H9 (cell line): ENCODE measurements around the gene ACSS2. TPM values are rescaled to one million over a fixed set of nuclear protein-coding genes. Genes with fewer than 3 reads are reported as not detected.

Source experiments
- DNase-seq: peaks from one replicate; pipeline ENCODE4 v3.0.0-alpha.2; 2017
- H2AFZ ChIP-seq: one replicate; pipeline ENCODE4 v1.6.1; 2013; ENCODE audit warnings: mild to moderate bottlenecking, low read length, control low read depth, moderate library complexity
- H2AK5ac ChIP-seq: 2 replicates; pipeline ENCODE4 v1.6.1; 2013; ENCODE audit warnings: low read length, control low read depth, mixed read lengths; ENCODE audit not compliant: insufficient read length
- H2BK120ac ChIP-seq: one replicate; pipeline ENCODE4 v1.6.1; 2013; ENCODE audit warnings: low read depth, mild to moderate bottlenecking, low read length, control low read depth, inconsistent platforms; ENCODE audit not compliant: poor library complexity, severe bottlenecking
- H2BK12ac ChIP-seq: 2 replicates; pipeline ENCODE4 v1.6.1; 2013; ENCODE audit warnings: low read length, control low read depth, mixed read lengths, low read depth; ENCODE audit not compliant: insufficient read length
- H2BK15ac ChIP-seq: 2 replicates; pipeline ENCODE4 v1.6.1; 2013; ENCODE audit warnings: low read depth, low read length, control low read depth
- H2BK20ac ChIP-seq: one replicate; pipeline ENCODE4 v1.6.1; 2013; ENCODE audit warnings: low read depth, mild to moderate bottlenecking, low read length, control low read depth, inconsistent platforms; ENCODE audit not compliant: poor library complexity, severe bottlenecking
- H2BK5ac ChIP-seq: 2 replicates; pipeline ENCODE4 v1.6.1; 2013; ENCODE audit warnings: low read length, control low read depth, mixed read lengths; ENCODE audit not compliant: insufficient read length
- H3K14ac ChIP-seq: 2 replicates; pipeline ENCODE4 v1.6.1; 2013; ENCODE audit warnings: low read length, control low read depth; ENCODE audit not compliant: insufficient read depth
- H3K18ac ChIP-seq: 2 replicates; pipeline ENCODE4 v1.6.1; 2013; ENCODE audit warnings: low read depth, mild to moderate bottlenecking, mixed read lengths, low read length, control low read depth; ENCODE audit not compliant: insufficient read length
- H3K23ac ChIP-seq: 2 replicates; pipeline ENCODE4 v1.6.1; 2013; ENCODE audit warnings: low read length, control low read depth, mixed read lengths, low read depth; ENCODE audit not compliant: insufficient read length
- H3K23me2 ChIP-seq: 2 replicates; pipeline ENCODE4 v1.6.1; 2013; ENCODE audit warnings: low read depth, mild to moderate bottlenecking, mixed read lengths, low read length, control low read depth; ENCODE audit not compliant: insufficient read length, poor library complexity, severe bottlenecking
- H3K27ac ChIP-seq: 2 replicates; pipeline ENCODE4 v1.5.1; 2013; ENCODE audit warnings: low read length, control low read depth, mixed read lengths, low read depth; ENCODE audit not compliant: insufficient read length
- H3K27me3 ChIP-seq: 2 replicates; pipeline ENCODE4 v1.6.1; 2013; ENCODE audit warnings: low read length, control low read depth, inconsistent platforms; ENCODE audit not compliant: insufficient read depth
- H3K4ac ChIP-seq: 2 replicates; pipeline ENCODE4 v1.6.1; 2013; ENCODE audit warnings: low read depth, mild to moderate bottlenecking, control low read depth, inconsistent platforms, low read length, moderate library complexity
- H3K4me1 ChIP-seq: 2 replicates; pipeline ENCODE4 v1.6.1; 2013; ENCODE audit warnings: low read length, control low read depth, inconsistent platforms; ENCODE audit not compliant: insufficient read depth
- H3K4me2 ChIP-seq: 2 replicates; pipeline ENCODE4 v1.6.1; 2013; ENCODE audit warnings: low read length, control low read depth, mixed read lengths; ENCODE audit not compliant: insufficient read length, insufficient read depth
- H3K56ac ChIP-seq: 2 replicates; pipeline ENCODE4 v1.6.1; 2013; ENCODE audit warnings: low read depth, mild to moderate bottlenecking, mixed read lengths, low read length, control low read depth; ENCODE audit not compliant: insufficient read length
- H3K79me1 ChIP-seq: 2 replicates; pipeline ENCODE4 v1.6.1; 2013; ENCODE audit warnings: low read depth, mild to moderate bottlenecking, moderate library complexity, low read length, control low read depth, inconsistent platforms; ENCODE audit not compliant: insufficient read depth, poor library complexity, severe bottlenecking
- H3K79me2 ChIP-seq: 2 replicates; pipeline ENCODE4 v1.6.1; 2013; ENCODE audit warnings: low read length, control low read depth, inconsistent platforms; ENCODE audit not compliant: insufficient read depth
- H3K9ac ChIP-seq: 2 replicates; pipeline ENCODE4 v1.6.1; 2013; ENCODE audit warnings: low read length, control low read depth, mixed read lengths; ENCODE audit not compliant: insufficient read length; ENCODE audit errors: extremely low read depth
- H3K9me3 ChIP-seq: one replicate; pipeline ENCODE4 v1.6.1; 2013; ENCODE audit warnings: low read depth, low read length, inconsistent platforms; ENCODE audit not compliant: control insufficient read depth
- H3T11ph ChIP-seq: one replicate; pipeline ENCODE4 v1.6.1; 2013; ENCODE audit warnings: mild to moderate bottlenecking, low read length, control low read depth, inconsistent platforms
- H4K20me1 ChIP-seq: one replicate; pipeline ENCODE4 v1.6.1; 2013; ENCODE audit not compliant: control insufficient read depth, insufficient read length, insufficient read depth
- H4K5ac ChIP-seq: 2 replicates; pipeline ENCODE4 v1.6.1; 2013; ENCODE audit warnings: low read depth, mild to moderate bottlenecking, mixed read lengths, low read length, control low read depth; ENCODE audit not compliant: insufficient read length
- H4K8ac ChIP-seq: replicated peaks from 2 replicates; pipeline ENCODE4 v1.6.1; 2013; ENCODE audit warnings: low read length, control low read depth, mixed read lengths, low read depth; ENCODE audit not compliant: insufficient read length
- H4K91ac ChIP-seq: 2 replicates; pipeline ENCODE4 v1.6.1; 2013; ENCODE audit warnings: low read depth, mild to moderate bottlenecking, moderate library complexity, mixed read lengths, low read length, control low read depth; ENCODE audit not compliant: insufficient read length
- H3K27ac Mint-ChIP-seq, 3 experiments: 2 replicates in 2 of 3; 3 replicates in 1 of 3; pipeline ENCODE4 v1.8.0; 2020 to 2021; ENCODE audit warnings: mixed read lengths in 3 of 3, mild to moderate bottlenecking in 1 of 3, moderate library complexity in 1 of 3
- H3K27me3 Mint-ChIP-seq: 2 replicates; pipeline ENCODE4 v1.8.0; 2021; ENCODE audit warnings: low read depth, mild to moderate bottlenecking, moderate library complexity, mixed read lengths
- H3K36me3 Mint-ChIP-seq, 3 experiments: 2 replicates in 2 of 3; 3 replicates in 1 of 3; pipeline ENCODE4 v1.8.0; 2020 to 2021; ENCODE audit warnings: low read depth in 3 of 3, mixed read lengths in 3 of 3; ENCODE audit not compliant: insufficient read depth in 1 of 3
- H3K4me1 Mint-ChIP-seq, 2 experiments: 2 replicates each; pipeline ENCODE4 v1.8.0; 2020; ENCODE audit warnings: mixed read lengths in 2 of 2
- H3K4me3 Mint-ChIP-seq, 2 experiments: 2 replicates in 1 of 2; 3 replicates in 1 of 2; pipeline ENCODE4 v1.8.0; 2020 to 2021; ENCODE audit warnings: mild to moderate bottlenecking in 2 of 2, mixed read lengths in 2 of 2, moderate library complexity in 1 of 2
- H3K9me3 Mint-ChIP-seq, 2 experiments: 2 replicates in 1 of 2; 3 replicates in 1 of 2; pipeline ENCODE4 v1.8.0; 2020; ENCODE audit warnings: mild to moderate bottlenecking in 2 of 2, mixed read lengths in 2 of 2, moderate library complexity in 1 of 2
- CTCF ChIP-seq: fragments of 200-600 bp; sonication (generic); conservative IDR thresholded peaks from 3 replicates; pipeline ENCODE4 v1.8.0; 2021; ENCODE audit warnings: antibody characterized with exemption, mild to moderate bottlenecking
- WGBS: extraction: QIAGEN DNeasy Blood & Tissue Kit; methylation state at CpG from one replicate; pipeline ENCODE4 v1.1.7; 2013; ENCODE audit warnings: missing lambda C conversion rate, low lambda C conversion rate, mixed read lengths; ENCODE audit not compliant: insufficient read length; ENCODE audit errors: extremely low coverage; 5-methylcytosine and 5-hydroxymethylcytosine counted together
- total RNA-seq: library from RNA; stranded (reverse); gene quantifications from 2 replicates; pipeline ENCODE4 v1.2.1, GENCODE V29; 2021

ACSS2 gene
- total RNA-seq, 1 experiment from 2014 or later = 15.4 TPM

- no CpG with 5 or more reads among the region's 1 CpG for WGBS
These were observed 18.3 kb downstream of the ACSS2 start for GRCh38 chr20:34894723-34895122.

More at GRCh38 chr20:34894723-34895122, 18.3 kb downstream of the ACSS2 start:
- Histone ChIP-seq H3K27ac (no peak overlapping the region), H3K18ac (no peak overlapping the region), H4K20me1 (no peaks in the 10 kb centered on the region), H4K91ac (no peak overlapping the region), H3K9me3 (no peaks in the 10 kb centered on the region), H3K79me2 (no peaks in the 10 kb centered on the region; the same call in 1 of the 2 replicates), H3K4me2 (no peak overlapping the region), H3K79me1 (no peaks in the 10 kb centered on the region), H2BK12ac (no peak overlapping the region), H2AFZ (no peak overlapping the region), H2BK5ac (no peak overlapping the region), H3K27me3 (no peaks in the 10 kb centered on the region), H3K14ac (no peak overlapping the region), H2AK5ac (no peak overlapping the region), H2BK15ac (no peak overlapping the region), H3K56ac (no peak overlapping the region), H3K23me2 (no peaks in the 10 kb centered on the region), H3K9ac (no peak overlapping the region), H3K4me1 (no peaks in the 10 kb centered on the region), H4K5ac (no peak overlapping the region), H3T11ph (no peak overlapping the region), H3K23ac (no peak overlapping the region), H2BK120ac (no peak overlapping the region), H3K4ac (no peak overlapping the region), H2BK20ac (no peak overlapping the region), H4K8ac (no peak overlapping the region)
- Mint-ChIP-seq H3K36me3 (peaks cover 7 to 10% (median 9%) of the 10 kb centered on the region in 3 experiments; a peak in 6 of 7 replicates), H3K27me3 (no peaks in the 10 kb centered on the region), H3K27ac (no peak overlapping the region), H3K9me3 (peaks cover 2 to 4% of the 10 kb centered on the region in 2 experiments; a peak in 2 of 5 replicates), H3K4me3 (no peak overlapping the region), H3K4me1 (peaks cover 0 to 1% of the 10 kb centered on the region in 2 experiments; a peak in 1 of 4 replicates)
- no peak for DNase-seq
- no peak for TF ChIP-seq CTCF
